ENCODE measurements around the gene ANKRD45.
A peak's percentile ranks its signal among the peaks of the same experiment; 100 is the strongest.
"Not testable (repeated sequence)": the region's sequence is repeated elsewhere in the genome, so short reads cannot be mapped to it uniquely, and the experiment has no call there.

The ANKRD45 gene

DNA sequence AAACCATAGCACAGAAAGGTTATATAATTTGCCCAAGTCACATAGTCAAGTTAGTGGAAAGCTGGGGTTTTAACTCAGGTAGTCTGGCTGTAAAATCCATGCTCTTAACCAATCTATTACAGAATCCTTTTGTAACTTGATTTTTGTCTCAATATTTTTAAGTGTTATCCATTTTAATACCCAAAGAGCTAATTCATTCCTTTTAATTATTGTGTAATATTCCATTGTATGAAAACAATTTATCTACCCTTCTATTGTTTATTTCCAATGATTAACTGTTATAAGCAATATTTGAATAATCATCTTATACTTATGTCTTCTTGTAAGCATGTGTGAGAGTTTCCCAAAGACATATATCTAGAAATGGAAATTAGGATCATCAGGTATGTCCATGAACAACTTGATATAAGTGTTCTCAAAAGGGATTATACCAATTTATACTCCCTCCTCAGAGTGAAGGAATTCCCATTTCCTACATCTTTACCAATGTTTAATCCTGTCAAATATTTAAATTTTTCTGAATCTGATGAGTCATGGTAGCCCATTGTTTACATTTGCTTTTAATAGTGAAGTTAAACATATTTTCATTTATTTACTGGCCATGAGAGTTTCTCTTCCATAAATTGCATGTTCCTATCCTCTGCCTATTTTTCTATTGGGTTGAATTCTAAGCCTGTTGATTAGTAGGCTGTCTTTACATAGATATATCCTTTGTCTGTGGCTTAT, 20.6 kb downstream of the ANKRD45 start:
- DNase-seq, result no peak
- intact Hi-C loops (cut with DNase I), result no loop called here

DNA sequence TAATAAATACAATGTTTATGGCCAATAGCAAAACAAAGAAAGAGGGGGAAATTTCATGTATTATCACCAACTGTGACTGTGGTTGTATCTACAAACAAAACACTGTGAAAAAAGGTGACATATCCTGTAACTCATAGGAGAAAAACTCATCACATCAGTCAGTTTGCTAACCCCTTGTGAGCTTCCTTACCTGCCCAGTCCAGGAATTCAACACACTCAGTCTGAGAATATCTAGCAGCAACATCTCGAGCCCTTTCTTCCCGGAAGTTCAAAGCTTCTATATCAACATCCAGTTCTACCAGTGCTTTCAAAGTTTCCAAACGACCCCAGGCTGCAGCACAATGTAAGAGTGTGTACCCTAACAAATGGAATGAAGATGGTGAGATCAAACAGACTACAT, 23.0 kb downstream of the ANKRD45 start:
- intact Hi-C loops (cut with DNase I), result no loop called here
- DNase-seq, result no peak

DNA sequence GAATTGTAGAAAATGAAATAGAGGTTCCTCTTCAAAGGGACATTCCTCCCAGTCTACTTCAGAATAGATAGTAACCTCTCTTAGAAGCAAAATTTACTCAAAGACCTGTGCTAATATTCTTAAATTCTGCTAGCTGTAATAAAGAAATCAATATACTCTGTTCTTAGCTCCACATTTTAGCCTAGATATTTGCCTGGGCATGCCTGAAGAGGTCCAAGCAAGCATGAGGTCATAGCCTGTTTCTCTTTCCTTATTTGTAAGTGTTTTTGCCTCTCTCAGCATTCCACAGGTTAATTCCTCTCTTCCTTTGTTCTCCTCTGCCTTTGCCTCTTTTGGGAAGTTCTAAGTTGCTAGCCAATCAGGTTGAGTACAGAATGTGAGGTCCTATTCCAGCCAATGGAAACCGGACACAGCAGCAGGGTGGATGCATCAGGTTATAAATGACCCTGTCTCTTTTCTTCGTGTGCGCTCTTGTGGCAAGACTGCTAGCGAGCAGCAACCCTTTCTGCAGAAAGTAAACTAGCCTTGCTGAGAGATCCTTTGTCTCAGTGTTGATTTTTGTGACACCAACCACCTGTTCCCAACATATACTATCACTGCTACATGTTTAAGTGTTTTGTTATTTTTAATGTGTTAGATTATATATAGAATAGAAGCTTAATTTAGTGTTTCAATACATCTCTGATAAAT, 27.1 kb downstream of the ANKRD45 start:
- DNase-seq; intact Hi-C loops (cut with DNase I): not testable (repeated sequence)

DNA sequence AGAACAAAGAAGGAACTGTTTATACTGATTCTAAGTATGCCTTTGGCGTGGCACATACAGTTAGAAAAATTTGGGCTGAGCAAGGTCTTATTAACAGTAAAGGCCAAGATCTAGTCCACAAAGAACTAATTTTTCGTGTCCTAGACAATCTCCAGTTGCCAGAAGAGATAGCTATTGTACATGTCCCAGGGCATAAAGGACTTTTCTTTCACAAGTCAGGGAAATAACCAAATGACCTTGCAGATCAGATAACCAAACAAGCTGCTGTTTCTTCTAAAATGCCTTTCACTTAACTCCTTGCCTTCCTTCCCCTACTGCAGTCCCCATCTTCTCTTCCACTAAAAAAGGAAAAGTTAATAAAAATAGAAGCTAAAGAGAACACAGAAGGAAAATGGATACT, 30.5 kb downstream of the ANKRD45 start:
- intact Hi-C loops (cut with DNase I), result no loop called here
- no peak for DNase-seq

DNA sequence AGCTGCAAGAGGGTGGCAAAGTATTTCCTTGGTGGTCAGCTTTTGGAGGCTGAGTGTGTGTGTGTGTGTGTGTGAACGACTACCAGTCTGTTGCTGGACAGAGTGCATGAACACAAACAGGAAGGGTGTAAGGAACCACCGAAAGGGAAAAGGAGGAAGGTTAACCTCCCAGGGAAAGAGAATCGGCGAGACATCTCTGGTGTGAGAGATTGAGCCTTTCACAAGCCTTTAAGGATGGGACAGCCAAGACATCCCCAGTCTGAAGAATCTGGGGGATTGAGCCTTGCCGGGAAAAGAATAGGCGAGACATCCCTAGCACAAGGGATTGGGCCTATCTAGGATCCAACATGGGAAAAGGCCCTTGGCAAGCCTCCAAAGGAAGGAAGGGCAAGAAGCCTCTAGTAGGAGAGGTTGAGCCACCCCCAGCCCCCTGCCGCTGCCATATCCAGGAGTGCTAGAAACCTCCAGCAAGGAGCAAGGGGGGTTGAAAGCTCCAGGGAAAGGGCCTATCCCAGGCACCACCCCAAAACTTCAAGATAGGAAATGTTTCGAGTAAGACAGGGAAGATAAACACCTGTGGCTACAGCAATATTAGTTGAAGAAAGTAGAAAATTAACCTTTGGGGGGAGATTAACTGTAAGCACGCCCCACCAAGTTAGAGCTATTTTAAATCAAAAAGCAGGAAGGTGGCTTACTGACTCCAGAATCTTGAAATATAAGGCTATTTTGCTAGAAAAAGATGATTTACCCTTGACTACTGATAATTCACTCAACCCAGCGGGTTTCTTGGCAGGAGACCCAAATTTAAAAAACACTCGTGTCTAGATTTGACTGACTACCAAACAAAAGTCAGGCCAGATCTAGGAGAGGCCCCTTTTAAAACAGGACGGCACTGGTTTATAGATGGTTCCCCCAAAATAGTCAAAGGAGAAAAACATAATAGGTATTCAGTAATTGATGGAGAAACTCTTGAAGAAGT, 31.3 kb downstream of the ANKRD45 start:
- no peak for DNase-seq

GRCh38 chr1:173637236-173638042, 32.2 kb downstream of the ANKRD45 start:
- DNase-seq, result peak in 1 of 10 donors; percentile 42
- intact Hi-C loops (cut with DNase I), result not testable (repeated sequence)

More for the DNA sequence above, 31.3 kb downstream of the ANKRD45 start:
- intact Hi-C loops (cut with DNase I), result no loop called here

GRCh38 chr1:173635116-173635515, 34.5 kb downstream of the ANKRD45 start, which contains the start of gene TEX50:
TSS of gene TEX50 (plus strand) at chr1:173635338. CDS start at chr1:173635522, 184 bp downstream.
- no peak for DNase-seq
- intact Hi-C loops (cut with DNase I), result no loop called here

DNA sequence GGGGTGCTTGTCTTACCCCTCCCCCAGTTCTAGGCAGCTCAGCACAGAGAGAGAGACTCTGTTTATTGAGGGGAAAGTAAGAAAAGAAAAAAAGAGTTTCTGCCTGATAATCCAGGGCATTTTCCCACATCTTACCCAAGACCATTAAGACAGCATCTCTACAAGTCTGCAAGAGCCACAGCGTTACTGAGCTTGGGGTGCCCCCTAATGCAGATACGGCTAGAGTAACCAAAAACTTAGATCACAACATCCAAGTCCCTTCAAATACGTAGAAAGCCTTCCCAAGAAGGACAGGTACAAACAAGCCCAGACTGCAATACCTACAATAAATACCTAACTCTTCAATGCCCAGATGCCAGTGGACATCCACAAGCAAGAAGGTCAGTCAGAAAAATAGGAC, 40.8 kb downstream of the ANKRD45 start:
- intact Hi-C loops (cut with DNase I), result no loop called here
- no peak for DNase-seq

GRCh38 chr1:173627269-173627668, 42.4 kb downstream of the ANKRD45 start:
- intact Hi-C loops (cut with DNase I), result no loop called here
- DNase-seq, result no peak

- intact Hi-C loops (cut with DNase I), result no loop called here
- DNase-seq, result no peak
Measured at GRCh38 chr1:173616859-173617258, 52.8 kb downstream of the ANKRD45 start.

- intact Hi-C loops (cut with DNase I), result not testable (repeated sequence)
- peak in 2 of 10 donors; percentile 41 to 77 for DNase-seq
Measured at GRCh38 chr1:173613086-173613485, 56.6 kb downstream of the ANKRD45 start.

DNA sequence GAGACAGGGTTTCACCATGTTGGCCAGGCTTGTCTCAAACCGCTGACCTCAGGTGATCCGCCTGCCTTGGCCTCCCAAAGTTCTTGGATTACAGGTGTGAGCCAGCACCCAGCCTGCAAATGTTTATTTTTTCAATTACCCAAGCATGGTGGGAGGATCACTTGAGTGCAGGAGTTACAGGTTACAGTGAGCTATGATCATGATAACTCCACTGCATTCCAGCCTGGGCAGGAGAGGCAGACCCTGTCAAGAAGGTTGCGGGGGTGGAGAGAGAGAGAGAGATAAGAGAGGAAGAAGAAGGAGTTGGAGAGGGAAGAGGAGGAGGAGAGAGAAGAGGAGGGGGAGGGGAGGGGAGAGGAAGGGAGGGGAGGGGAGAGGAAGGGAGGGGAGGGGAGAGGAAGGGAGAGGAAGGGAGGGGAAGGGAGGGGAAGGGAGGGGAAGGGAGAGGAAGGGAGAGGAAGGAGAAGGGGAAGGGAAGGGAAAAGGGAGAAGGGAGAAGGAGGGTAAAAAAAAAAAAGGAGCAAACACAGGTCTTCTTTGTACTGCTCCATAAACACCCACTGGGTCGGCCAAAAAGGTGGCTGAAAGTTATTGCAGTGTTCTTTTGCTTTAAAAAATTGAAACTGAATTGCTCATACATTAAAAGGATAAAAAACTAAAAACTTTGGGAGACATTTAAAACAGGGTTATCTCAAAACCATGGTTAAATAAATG, 61.0 kb downstream of the ANKRD45 start:
- intact Hi-C loops (cut with DNase I), result no loop called here
- no peak for DNase-seq

GRCh38 chr1:173603056-173603591, 66.5 kb downstream of the ANKRD45 start, which contains the start of gene SLC9C2:
TSS of gene SLC9C2 (minus strand) at chr1:173603072. CDS start at chr1:173601776, 1,296 bp downstream.
- intact Hi-C loops (cut with DNase I), result no loop called here
- DNase-seq, result no peak

DNA sequence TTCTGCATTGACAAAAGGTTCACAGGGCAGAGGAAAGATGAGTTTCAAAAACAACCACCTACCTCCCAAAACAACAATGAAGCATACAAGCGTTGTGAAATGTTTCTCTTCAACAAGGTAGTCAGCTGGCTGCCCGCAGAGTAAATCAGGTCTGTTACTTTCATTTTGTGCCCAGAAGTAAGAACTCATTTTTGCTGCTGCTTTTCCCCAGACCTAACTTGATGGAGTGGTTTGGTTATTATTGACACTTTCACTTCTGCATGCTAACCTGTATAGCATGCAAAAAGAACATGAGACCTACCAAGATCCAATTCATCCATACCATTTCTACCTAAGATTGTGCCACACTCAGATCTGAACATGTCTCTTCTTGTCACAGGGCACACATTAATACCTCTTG, 68.1 kb downstream of the ANKRD45 start:
- intact Hi-C loops (cut with DNase I), result no loop called here
- no peak for DNase-seq

DNA sequence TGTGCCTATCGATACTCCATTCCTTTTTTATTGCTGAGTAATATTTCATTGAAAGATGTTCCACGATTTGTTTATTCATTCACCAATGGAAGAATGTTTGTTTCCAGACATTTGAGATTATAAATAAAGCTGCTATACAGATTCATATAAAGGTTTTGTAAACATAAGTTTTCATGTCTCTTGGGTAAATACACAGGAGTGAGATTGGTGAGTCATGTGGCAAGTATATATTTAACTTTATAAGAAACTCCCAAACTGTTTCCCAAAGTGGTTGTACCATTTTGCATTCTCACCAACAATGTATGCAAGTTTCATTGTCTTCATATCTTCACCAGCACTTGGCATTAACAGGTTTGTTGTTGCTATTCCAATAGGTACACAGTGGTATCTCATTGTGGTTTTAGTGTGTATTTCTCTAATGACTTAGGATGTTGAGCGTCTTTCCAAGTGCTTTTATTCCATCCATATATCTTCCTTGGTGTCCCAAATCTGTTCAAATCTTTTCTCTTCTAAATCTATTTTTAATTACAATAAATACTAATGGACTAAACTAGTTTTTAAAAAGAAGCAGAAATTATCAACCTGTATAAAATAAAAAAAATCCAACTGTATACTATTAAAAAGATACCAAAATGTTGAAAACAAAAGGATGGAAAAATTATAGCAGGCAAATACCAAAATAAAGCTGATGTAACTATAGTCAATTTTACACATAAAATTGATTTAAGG, 73.4 kb downstream of the ANKRD45 start:
- intact Hi-C loops (cut with DNase I), result no loop called here
- no peak for DNase-seq

- DNase-seq; intact Hi-C loops (cut with DNase I): not testable (repeated sequence)
Measured at GRCh38 chr1:173591138-173591537, 78.5 kb downstream of the ANKRD45 start.

GRCh38 chr1:173590557-173590956, 79.1 kb downstream of the ANKRD45 start:
- intact Hi-C loops (cut with DNase I), result no loop called here

GRCh38 chr1:173581383-173582079, 88.1 kb downstream of the ANKRD45 start:
- intact Hi-C loops (cut with DNase I), result no loop called here

More at GRCh38 chr1:173590557-173590956, 79.1 kb downstream of the ANKRD45 start:
- DNase-seq, result no peak

More at GRCh38 chr1:173581383-173582079, 88.1 kb downstream of the ANKRD45 start:
- DNase-seq, result no peak

Measured in posterior cingulate gyrus (tissue), 11 donors.